ENCODE data around the gene ABCB11.
"Not testable (repeated sequence)": the region's sequence is repeated elsewhere in the genome, so short reads cannot be mapped to it uniquely, and the experiment has no call there.

ABCB11 gene

GRCh38 chr2:169042856-169043255 is 11.7 kb upstream of the ABCB11 start:
- no peak for DNase-seq (ENCODE audit: low read depth)

GRCh38 chr2:169041594-169041993 is 10.5 kb upstream of the ABCB11 start:
- no peak for DNase-seq (ENCODE audit: low read depth)

GRCh38 chr2:169039702-169040101 is 8.6 kb upstream of the ABCB11 start:
- no peak for DNase-seq (ENCODE audit: low read depth)

GRCh38 chr2:169038338-169038757 is 7.2 kb upstream of the ABCB11 start:
- DNase-seq (ENCODE audit: low read depth), result no peak

- no peak for DNase-seq (ENCODE audit: low read depth)
Observed at GRCh38 chr2:169036736-169037440, 5.8 kb upstream of the ABCB11 start.

GRCh38 chr2:169035887-169036286 is 4.8 kb upstream of the ABCB11 start:
- no peak for DNase-seq (ENCODE audit: low read depth)

GRCh38 chr2:169034984-169035544 is 3.9 kb upstream of the ABCB11 start:
- no peak for DNase-seq (ENCODE audit: low read depth)

- no peak for DNase-seq (ENCODE audit: low read depth)
Observed at GRCh38 chr2:169034256-169034655, 3.1 kb upstream of the ABCB11 start.

- no peak for DNase-seq (ENCODE audit: low read depth)
Observed at GRCh38 chr2:169029341-169029740, 1.8 kb downstream of the ABCB11 start.

- no peak for DNase-seq (ENCODE audit: low read depth)
Observed at GRCh38 chr2:169027234-169027633, 3.9 kb downstream of the ABCB11 start.

GRCh38 chr2:169026056-169026455 is 5.1 kb downstream of the ABCB11 start:
- no peak for DNase-seq (ENCODE audit: low read depth)

GRCh38 chr2:169023161-169023560 is 8.0 kb downstream of the ABCB11 start:
- DNase-seq (ENCODE audit: low read depth), result no peak

- DNase-seq (ENCODE audit: low read depth), result no peak
Observed at GRCh38 chr2:169018390-169018789, 12.7 kb downstream of the ABCB11 start.

GRCh38 chr2:169015943-169016342 is 15.2 kb downstream of the ABCB11 start:
- DNase-seq (ENCODE audit: low read depth), result no peak

- DNase-seq (ENCODE audit: low read depth), result no peak
Observed at GRCh38 chr2:169014780-169015179, 16.3 kb downstream of the ABCB11 start.

- no peak for DNase-seq (ENCODE audit: low read depth)
Observed at GRCh38 chr2:169013628-169014026, 17.5 kb downstream of the ABCB11 start.

GRCh38 chr2:169012812-169013627 is 18.1 kb downstream of the ABCB11 start:
- no peak for DNase-seq (ENCODE audit: low read depth)

GRCh38 chr2:169012191-169012792 is 18.8 kb downstream of the ABCB11 start:
- DNase-seq (ENCODE audit: low read depth), result not testable (repeated sequence)

GRCh38 chr2:169011698-169012097 is 19.4 kb downstream of the ABCB11 start:
- DNase-seq (ENCODE audit: low read depth), result no peak

GRCh38 chr2:169010633-169011460 is 20.3 kb downstream of the ABCB11 start:
- DNase-seq (ENCODE audit: low read depth), result no peak

GRCh38 chr2:169009865-169010579 is 21.1 kb downstream of the ABCB11 start:
- no peak for DNase-seq (ENCODE audit: low read depth)
